WTC11 (cell line): ENCODE measurements around the gene IL10. TPM values are rescaled to one million over a fixed set of nuclear protein-coding genes. Genes with fewer than 3 reads are reported as not detected.

Experiments used
- ATAC-seq: fragments of 200-7000 bp; cut with Tn5 transposase; 2 replicates; pipeline ENCODE4 v1.10.0; 2021; ENCODE audit warnings: mild to moderate bottlenecking, moderate library complexity
- CTCF ChIA-PET: fragments of 300-600 bp; sonication (Branson Sonifier 250); formaldehyde crosslinking; loops from one replicate; lab custom pipeline; 2021; ENCODE audit warnings: antibody characterized with exemption; lab: Charles Lee
- POLR2A ChIA-PET: fragments of 350-600 bp; sonication (Branson Sonifier 250); formaldehyde crosslinking; loops from one replicate; lab custom pipeline; 2021; ENCODE audit warnings: antibody characterized with exemption; lab: Charles Lee
- DNase-seq: peaks from one replicate; pipeline ENCODE4 v3.0.0; 2021; ENCODE audit warnings: low spot score
- H3K27ac Mint-ChIP-seq: 2 replicates; pipeline ENCODE4 v1.8.0; 2021; ENCODE audit warnings: mixed read lengths
- H3K27me3 Mint-ChIP-seq: 2 replicates; pipeline ENCODE4 v1.8.0; 2021; ENCODE audit warnings: low read depth, mild to moderate bottlenecking, moderate library complexity, mixed read lengths
- H3K36me3 Mint-ChIP-seq: 2 replicates; pipeline ENCODE4 v1.8.0; 2021; ENCODE audit warnings: mixed read lengths
- H3K4me1 Mint-ChIP-seq: 2 replicates; pipeline ENCODE4 v1.8.0; 2022; ENCODE audit warnings: mixed read lengths
- H3K4me3 Mint-ChIP-seq: 2 replicates; pipeline ENCODE4 v1.8.0; 2021; ENCODE audit warnings: mild to moderate bottlenecking, moderate library complexity, mixed read lengths
- H3K9me3 Mint-ChIP-seq: 2 replicates; pipeline ENCODE4 v1.8.0; 2021; ENCODE audit warnings: mixed read lengths
- ATF1 ChIP-seq: sonication (generic); formaldehyde crosslinking; IDR thresholded peaks from 2 replicates; pipeline ENCODE4 v1.8.1; 2023; ENCODE audit warnings: mild to moderate bottlenecking, moderate library complexity, missing genetic modification reagents
- CREB1 ChIP-seq: sonication (generic); formaldehyde crosslinking; IDR thresholded peaks from 2 replicates; pipeline ENCODE4 v1.8.0; 2023; ENCODE audit warnings: mild to moderate bottlenecking, missing genetic modification reagents
- CTCF ChIP-seq: fragments of 200-600 bp; IDR thresholded peaks from 2 replicates; pipeline ENCODE4 v1.8.0; 2022; ENCODE audit warnings: antibody characterized with exemption
- E2F5 ChIP-seq: sonication (generic); formaldehyde crosslinking; IDR thresholded peaks from 2 replicates; pipeline ENCODE4 v1.8.1; 2022; ENCODE audit warnings: mild to moderate bottlenecking, moderate library complexity, missing genetic modification reagents
- EMX1 ChIP-seq: fragments of 250-450 bp; sonication (Bioruptor Pico); IDR thresholded peaks from 2 replicates; pipeline ENCODE4 v1.8.0; 2021; ENCODE audit warnings: mild to moderate bottlenecking
- FOXJ3 ChIP-seq: sonication (generic); formaldehyde crosslinking; IDR thresholded peaks from 2 replicates; pipeline ENCODE4 v1.9.0; 2021; ENCODE audit warnings: missing genetic modification reagents, mild to moderate bottlenecking, borderline replicate concordance
- GABPB1 ChIP-seq: sonication (generic); formaldehyde crosslinking; IDR thresholded peaks from 2 replicates; pipeline ENCODE4 v1.8.1; 2023; ENCODE audit warnings: mild to moderate bottlenecking, missing genetic modification reagents
- KAT7 ChIP-seq: sonication (generic); formaldehyde crosslinking; IDR thresholded peaks from 2 replicates; pipeline ENCODE4 v1.8.1; 2023; ENCODE audit warnings: missing genetic modification reagents, mild to moderate bottlenecking, borderline replicate concordance
- MYBL2 ChIP-seq: sonication (generic); formaldehyde crosslinking; IDR thresholded peaks from 2 replicates; pipeline ENCODE4 v1.8.1; 2023; ENCODE audit warnings: mild to moderate bottlenecking, moderate library complexity, missing genetic modification reagents
- NFATC4 ChIP-seq: fragments of 250-450 bp; sonication (Bioruptor Pico); IDR thresholded peaks from 2 replicates; pipeline ENCODE4 v1.9.0; 2021; ENCODE audit warnings: mild to moderate bottlenecking
- NFE2L1 ChIP-seq: sonication (generic); formaldehyde crosslinking; IDR thresholded peaks from 2 replicates; pipeline ENCODE4 v1.8.1; 2023; ENCODE audit warnings: missing genetic modification reagents
- PRDM15 ChIP-seq: sonication (generic); formaldehyde crosslinking; IDR thresholded peaks from 2 replicates; pipeline ENCODE4 v1.8.0; 2022; ENCODE audit warnings: missing genetic modification reagents
- RELA ChIP-seq: sonication (generic); formaldehyde crosslinking; IDR thresholded peaks from 2 replicates; pipeline ENCODE4 v1.8.1; 2022; ENCODE audit warnings: missing genetic modification reagents, mild to moderate bottlenecking, borderline replicate concordance
- RORB ChIP-seq: fragments of 250-450 bp; sonication (Bioruptor Pico); IDR thresholded peaks from 2 replicates; pipeline ENCODE4 v1.9.0; 2021; ENCODE audit warnings: mild to moderate bottlenecking
- TCF7 ChIP-seq: sonication (generic); formaldehyde crosslinking; IDR thresholded peaks from 2 replicates; pipeline ENCODE4 v1.8.0; 2022; ENCODE audit warnings: mild to moderate bottlenecking, low read depth, missing genetic modification reagents, moderate library complexity
- TEAD4 ChIP-seq: sonication (generic); formaldehyde crosslinking; IDR thresholded peaks from 2 replicates; pipeline ENCODE4 v1.8.0; 2022; ENCODE audit warnings: mild to moderate bottlenecking, missing genetic modification reagents
- ZBTB21 ChIP-seq: sonication (generic); formaldehyde crosslinking; IDR thresholded peaks from 2 replicates; pipeline ENCODE4 v1.8.1; 2023; ENCODE audit warnings: mild to moderate bottlenecking, missing genetic modification reagents, borderline replicate concordance
- ZMAT4 ChIP-seq: fragments of 250-450 bp; sonication (Bioruptor Pico); IDR thresholded peaks from 2 replicates; pipeline ENCODE4 v1.9.0; 2021; ENCODE audit warnings: mild to moderate bottlenecking
- ZNF263 ChIP-seq: sonication (generic); formaldehyde crosslinking; IDR thresholded peaks from 2 replicates; pipeline ENCODE4 v1.8.1; 2022; ENCODE audit warnings: low read depth, mild to moderate bottlenecking, moderate library complexity, missing genetic modification reagents
- ZNF281 ChIP-seq: sonication (generic); formaldehyde crosslinking; IDR thresholded peaks from 2 replicates; pipeline ENCODE4 v1.8.0; 2023; ENCODE audit warnings: mild to moderate bottlenecking, missing genetic modification reagents
- ZNF423 ChIP-seq: fragments of 250-450 bp; sonication (Bioruptor Pico); IDR thresholded peaks from 2 replicates; pipeline ENCODE4 v2.1.2; 2022; ENCODE audit warnings: mild to moderate bottlenecking, moderate library complexity
- ZNF425 ChIP-seq: fragments of 250-450 bp; sonication (Bioruptor Pico); conservative IDR thresholded peaks from 2 replicates; pipeline ENCODE4 v1.9.0; 2021; ENCODE audit warnings: mild to moderate bottlenecking
- ZNF671 ChIP-seq: fragments of 250-450 bp; sonication (Bioruptor Pico); IDR thresholded peaks from 2 replicates; pipeline ENCODE4 v1.8.0; 2021; ENCODE audit warnings: mild to moderate bottlenecking
- total RNA-seq: library from RNA; stranded (reverse); gene quantifications from 3 replicates; pipeline ENCODE4 v1.2.3, GENCODE V29; 2021

The IL10 gene
- total RNA-seq, 1 experiment from 2014 or later: not detected

- TF ChIP-seq PRDM15 (no peak), EMX1 (CRISPR knock-in tag) (no peak), CTCF (no peak)
Observed at GRCh38 chr1:206821493-206821892, 49.2 kb upstream of the IL10 start (continued).

- H3K4me3 Mint-ChIP-seq: no peak overlapping the region
- TF ChIP-seq RELA (CRISPR knock-in tag): no peak
- no peak for TF ChIP-seq TCF7 (CRISPR knock-in tag)
- TF ChIP-seq KAT7 (CRISPR knock-in tag): no peak
- TF ChIP-seq ATF1 (CRISPR knock-in tag): no peak
- no peak for TF ChIP-seq NFE2L1 (CRISPR knock-in tag)
- TF ChIP-seq E2F5 (CRISPR knock-in tag): no peak
- TF ChIP-seq ZNF671 (CRISPR knock-in tag): no peak
- no peak for TF ChIP-seq ZMAT4 (CRISPR knock-in tag)
- no peak for TF ChIP-seq TEAD4 (CRISPR knock-in tag)
- TF ChIP-seq CREB1 (CRISPR knock-in tag): no peak
- TF ChIP-seq FOXJ3 (CRISPR knock-in tag): no peak
- no peak for TF ChIP-seq ZNF281
- no peak for TF ChIP-seq NFATC4
- TF ChIP-seq ZNF423 (CRISPR knock-in tag): no peak
- no peak for TF ChIP-seq GABPB1
- no peak for TF ChIP-seq ZBTB21 (CRISPR knock-in tag)
- no peak for TF ChIP-seq ZNF425
- no peak for TF ChIP-seq MYBL2
- no peak for TF ChIP-seq RORB
- TF ChIP-seq ZNF263: no peak
- POLR2A ChIA-PET: no interaction called here
- H3K27ac Mint-ChIP-seq: no peak overlapping the region
- peaks cover 17% of the 10 kb centered on the region for H3K9me3 Mint-ChIP-seq
- CTCF ChIA-PET: interaction anchor here (1.5 kb wide), 2 partner anchors 62 to 119 kb away, joined by 3 to 6 read pairs; no protein-coding TSS in a partner anchor
- ATAC-seq (no peak), DNase-seq (no peak)
- no peaks in the 10 kb centered on the region for H3K36me3 Mint-ChIP-seq
- H3K27me3 Mint-ChIP-seq: no peaks in the 10 kb centered on the region; the same call in 1 of the 2 replicates
- H3K4me1 Mint-ChIP-seq: 0 out of 2 replicates have a peak, but pooled peaks cover 3% of the 10 kb centered on the region
Observed at GRCh38 chr1:206816390-206817287, 44.3 kb upstream of the IL10 start.
